Activated T-helper 2 cell treated with anti-CD3 and anti-CD28 coated beads, Interferon-gamma antibody, Interleukin-2, Interleukin-4, amounts not matched to agents 10 μg/mL and 5 μg/mL and 100 μg/mL, durations not matched to agents 14 hours and 24 hours and 36 hours (primary cell): Measurements from ENCODE around the gene ANKRD39. TPM values are rescaled to one million over a fixed set of nuclear protein-coding genes. Genes with fewer than 3 reads are reported as not detected.

Experiments used
- DNase-seq: peaks from one replicate; pipeline ENCODE4 v3.0.0; 2021; ENCODE audit warnings: low spot score
- H3K27ac Mint-ChIP-seq: one replicate; pipeline ENCODE4 v1.8.0; 2021; ENCODE audit warnings: mixed read lengths
- H3K27me3 Mint-ChIP-seq: one replicate; pipeline ENCODE4 v1.8.0; 2021; ENCODE audit warnings: low read depth, mixed read lengths
- H3K36me3 Mint-ChIP-seq: one replicate; pipeline ENCODE4 v1.8.0; 2021; ENCODE audit warnings: low read depth, mixed read lengths
- H3K4me1 Mint-ChIP-seq: one replicate; pipeline ENCODE4 v1.8.0; 2021; ENCODE audit warnings: low read depth, mixed read lengths
- H3K4me3 Mint-ChIP-seq: one replicate; pipeline ENCODE4 v1.8.0; 2021; ENCODE audit warnings: low read depth, mild to moderate bottlenecking, moderate library complexity, mixed read lengths
- H3K9me3 Mint-ChIP-seq: one replicate; pipeline ENCODE4 v1.8.0; 2021; ENCODE audit warnings: mixed read lengths
- intact Hi-C: fragments of 100-400 bp; cut with micrococcal nuclease; formaldehyde crosslinking; loops from one replicate; pipeline ENCODE4 v1.15.1; 2023
- total RNA-seq: library from RNA; stranded (reverse); gene quantifications from 2 replicates; pipeline ENCODE4 v1.2.3, GENCODE V29; 2022

Gene ANKRD39
- total RNA-seq, 1 donor from 2014 or later = 39.2 TPM

DNA sequence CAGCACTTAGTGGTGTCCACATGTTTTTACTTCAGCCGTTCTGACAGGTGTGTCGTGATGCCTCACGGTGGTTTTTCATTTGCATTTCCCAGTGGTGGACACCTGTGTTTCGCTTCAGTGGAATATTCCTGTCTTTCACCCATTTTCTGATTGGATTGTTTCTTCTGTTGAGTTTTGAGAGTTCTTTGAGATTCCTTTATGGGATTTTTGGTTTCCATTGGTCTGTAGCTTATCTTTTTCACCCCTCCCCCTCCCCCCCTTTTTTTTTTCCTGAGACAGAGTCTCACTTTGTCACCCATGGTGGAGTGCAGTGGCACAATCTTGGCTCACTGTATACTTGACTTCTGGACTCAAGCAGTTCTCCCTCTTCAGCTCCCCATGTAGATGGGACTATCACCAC is 22.0 kb downstream of the ANKRD39 start:
- Mint-ChIP-seq H3K36me3 (peaks cover 61% of the 10 kb centered on the region), H3K9me3 (no peaks in the 10 kb centered on the region), H3K4me1 (peaks cover 5% of the 10 kb centered on the region), H3K4me3 (no peak overlapping the region), H3K27ac (no peak overlapping the region), H3K27me3 (no peaks in the 10 kb centered on the region)
- intact Hi-C loops = no loop called here
- no peak for DNase-seq

DNA sequence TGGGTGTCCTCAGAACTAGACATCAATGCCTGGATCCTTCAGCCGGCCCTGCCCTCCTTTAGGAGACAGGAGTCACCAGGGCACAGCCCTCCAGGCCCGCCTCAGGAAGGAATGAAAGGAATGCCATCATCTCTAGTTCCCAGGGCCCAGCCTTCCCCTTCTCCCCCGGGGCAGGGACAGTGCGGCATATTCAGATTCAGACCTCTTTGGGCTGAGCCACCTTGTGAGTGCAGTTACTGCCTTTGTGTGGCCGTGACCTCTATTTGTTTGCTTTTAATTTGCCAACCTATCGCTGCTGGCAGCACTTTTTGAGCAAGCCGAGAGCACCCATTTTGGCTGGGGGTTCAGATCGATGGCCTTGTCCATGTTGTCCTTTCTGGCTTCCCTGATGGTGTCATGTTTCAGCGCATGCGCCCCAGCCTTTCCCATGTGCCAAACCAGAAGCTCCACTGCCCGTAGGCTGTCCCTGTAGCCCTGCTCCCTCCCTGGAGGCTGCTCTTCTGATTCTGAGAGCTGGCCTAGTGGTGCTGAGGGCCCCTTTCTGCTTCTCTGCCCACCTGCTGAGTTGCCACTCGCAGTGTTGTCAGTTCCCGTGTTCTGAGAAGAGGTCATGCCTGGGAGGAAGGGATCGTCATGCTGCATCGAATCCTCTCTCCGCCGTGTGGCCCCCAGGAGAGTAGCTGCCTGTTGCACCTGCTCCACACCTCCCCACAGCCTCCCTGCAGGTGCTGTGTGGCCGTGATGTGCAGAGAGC is 24.9 kb downstream of the ANKRD39 start:
- Mint-ChIP-seq H3K36me3 (peaks cover 70% of the 10 kb centered on the region), H3K4me3 (no peak overlapping the region), H3K9me3 (no peaks in the 10 kb centered on the region), H3K27me3 (no peaks in the 10 kb centered on the region), H3K27ac (no peak overlapping the region), H3K4me1 (no peaks in the 10 kb centered on the region)
- intact Hi-C loops = no loop called here
- no peak for DNase-seq

DNA sequence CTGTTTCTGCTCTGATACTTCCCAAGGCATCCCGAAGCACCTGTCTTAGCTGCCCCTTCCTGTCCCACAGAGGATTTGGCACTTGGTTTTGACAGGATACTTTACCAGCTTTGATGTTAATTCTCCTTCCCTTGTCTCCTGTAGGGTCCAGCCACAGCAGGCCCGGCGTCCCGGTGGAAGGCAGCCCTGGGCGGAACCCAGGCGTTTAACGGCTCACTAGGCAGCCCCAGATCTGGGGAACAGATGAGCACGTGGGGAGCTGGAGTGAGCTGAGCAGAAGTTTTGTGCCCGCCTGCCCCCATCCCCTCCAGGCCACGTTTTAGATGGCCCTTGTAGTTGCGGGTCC is 25.4 kb downstream of the ANKRD39 start:
- H3K36me3 Mint-ChIP-seq = peaks cover 74% of the 10 kb centered on the region
- intact Hi-C loops = no loop called here
- H3K4me3 Mint-ChIP-seq = no peak overlapping the region
- no peak overlapping the region for H3K27ac Mint-ChIP-seq
- DNase-seq = no peak
- H3K9me3 Mint-ChIP-seq = no peaks in the 10 kb centered on the region
- H3K27me3 Mint-ChIP-seq = no peaks in the 10 kb centered on the region
- H3K4me1 Mint-ChIP-seq = no peaks in the 10 kb centered on the region

DNA sequence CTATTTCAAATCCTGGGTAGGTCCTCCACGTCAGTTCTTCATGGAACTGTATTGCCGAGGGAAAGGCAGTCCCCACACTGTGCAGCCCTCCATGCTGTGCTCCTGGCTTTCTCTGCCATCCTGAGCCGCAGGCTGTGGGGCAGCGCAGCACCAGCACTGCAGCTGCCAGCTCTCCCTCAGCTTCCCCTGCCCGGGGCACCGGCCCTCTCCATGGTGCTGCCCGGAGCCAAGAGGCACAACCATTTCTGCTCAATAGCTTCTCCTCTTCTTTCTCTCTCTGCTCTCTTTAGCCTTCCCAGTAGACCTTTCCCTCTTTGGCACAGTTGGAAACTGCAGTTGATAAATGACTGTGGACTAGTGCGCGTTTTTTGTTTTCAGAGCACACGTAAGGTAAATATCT is 26.1 kb downstream of the ANKRD39 start:
- intact Hi-C loops = no loop called here

DNA sequence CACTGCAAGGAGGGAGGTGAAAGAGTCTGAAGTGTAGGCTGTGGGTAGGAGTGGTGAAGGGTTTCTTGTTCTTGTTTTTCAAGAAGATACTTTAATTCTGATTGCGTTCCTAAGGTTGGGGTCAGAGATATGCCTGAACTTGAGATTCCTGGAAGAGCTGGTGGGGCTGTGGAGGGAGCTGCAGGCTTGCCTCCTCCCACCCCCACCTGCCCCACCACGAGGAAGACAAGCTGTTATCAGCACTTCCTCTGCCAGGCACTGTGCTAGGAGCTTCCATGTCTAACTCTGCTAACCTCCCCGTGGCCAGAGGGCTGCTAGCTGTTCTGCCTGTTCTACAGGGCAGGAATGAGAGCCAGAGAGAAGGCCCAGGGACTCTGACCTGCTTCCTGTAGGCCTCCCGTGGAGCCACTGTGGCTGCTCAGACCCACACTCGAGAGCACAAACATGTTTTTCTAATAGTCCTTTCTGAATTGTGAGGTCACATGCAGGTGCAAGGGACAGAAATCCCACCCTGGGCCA is 27.7 kb downstream of the ANKRD39 start:
- no peak overlapping the region for H3K27ac Mint-ChIP-seq
- peaks cover 73% of the 10 kb centered on the region for H3K36me3 Mint-ChIP-seq
- intact Hi-C loops = no loop called here

More for the DNA sequence above, 26.1 kb downstream of the ANKRD39 start:
- H3K27me3 Mint-ChIP-seq = no peaks in the 10 kb centered on the region
- H3K36me3 Mint-ChIP-seq = peaks cover 75% of the 10 kb centered on the region
- no peak overlapping the region for H3K4me3 Mint-ChIP-seq
- DNase-seq = no peak
- no peaks in the 10 kb centered on the region for H3K9me3 Mint-ChIP-seq
- no peak overlapping the region for H3K27ac Mint-ChIP-seq
- no peaks in the 10 kb centered on the region for H3K4me1 Mint-ChIP-seq

DNA sequence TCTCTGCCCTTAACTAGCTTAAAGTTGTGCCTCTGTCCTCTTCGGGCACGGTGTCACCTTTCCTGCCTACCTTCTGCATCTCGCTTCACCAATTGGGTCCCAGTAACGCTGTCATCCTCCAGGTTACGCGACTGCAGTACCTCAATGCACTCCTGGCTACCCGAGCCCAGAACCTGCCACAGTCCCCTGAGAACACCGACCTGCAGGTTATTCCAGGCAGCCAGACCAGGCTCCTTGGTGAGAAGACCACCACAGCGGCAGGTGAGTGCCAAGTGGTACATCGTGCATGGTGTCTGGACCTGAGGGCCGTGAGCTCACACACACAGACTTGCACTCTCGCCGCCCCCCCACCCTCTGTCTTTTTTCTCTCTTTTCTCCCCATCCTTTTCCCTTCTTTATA is 28.9 kb downstream of the ANKRD39 start:
- Mint-ChIP-seq H3K36me3 (peaks cover 64% of the 10 kb centered on the region), H3K27ac (no peak overlapping the region), H3K4me1 (no peaks in the 10 kb centered on the region), H3K4me3 (no peak overlapping the region), H3K27me3 (no peaks in the 10 kb centered on the region), H3K9me3 (no peaks in the 10 kb centered on the region)
- intact Hi-C loops = no loop called here
- DNase-seq = no peak

More for the DNA sequence above, 27.7 kb downstream of the ANKRD39 start:
- H3K9me3 Mint-ChIP-seq = no peaks in the 10 kb centered on the region
- H3K4me1 Mint-ChIP-seq = no peaks in the 10 kb centered on the region
- DNase-seq = no peak
- H3K4me3 Mint-ChIP-seq = no peak overlapping the region
- no peaks in the 10 kb centered on the region for H3K27me3 Mint-ChIP-seq

DNA sequence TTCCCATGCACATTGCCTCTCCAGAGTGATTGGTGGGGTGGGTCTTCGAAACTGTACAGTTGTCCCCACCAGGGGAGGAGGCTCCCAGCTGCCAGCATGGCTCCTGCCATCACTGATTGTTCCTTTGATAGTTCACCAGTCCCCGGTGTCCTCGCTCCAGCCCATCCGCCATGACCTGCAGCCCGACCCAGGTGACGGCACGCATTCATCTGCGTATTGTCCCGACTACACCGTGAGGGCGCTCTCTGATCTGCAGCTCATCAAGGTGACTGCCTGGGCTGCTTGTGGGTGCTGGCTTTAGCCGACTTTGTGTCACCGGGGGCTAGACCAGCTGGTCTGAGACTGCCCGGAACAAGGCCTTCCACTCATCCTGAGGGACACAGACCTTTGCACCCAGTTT is 29.4 kb downstream of the ANKRD39 start:
- H3K4me1 Mint-ChIP-seq = no peaks in the 10 kb centered on the region
- H3K9me3 Mint-ChIP-seq = no peaks in the 10 kb centered on the region
- no peak for DNase-seq
- H3K36me3 Mint-ChIP-seq = peaks cover 63% of the 10 kb centered on the region
- H3K4me3 Mint-ChIP-seq = no peak overlapping the region
- intact Hi-C loops = no loop called here
- no peaks in the 10 kb centered on the region for H3K27me3 Mint-ChIP-seq
- H3K27ac Mint-ChIP-seq = no peak overlapping the region

DNA sequence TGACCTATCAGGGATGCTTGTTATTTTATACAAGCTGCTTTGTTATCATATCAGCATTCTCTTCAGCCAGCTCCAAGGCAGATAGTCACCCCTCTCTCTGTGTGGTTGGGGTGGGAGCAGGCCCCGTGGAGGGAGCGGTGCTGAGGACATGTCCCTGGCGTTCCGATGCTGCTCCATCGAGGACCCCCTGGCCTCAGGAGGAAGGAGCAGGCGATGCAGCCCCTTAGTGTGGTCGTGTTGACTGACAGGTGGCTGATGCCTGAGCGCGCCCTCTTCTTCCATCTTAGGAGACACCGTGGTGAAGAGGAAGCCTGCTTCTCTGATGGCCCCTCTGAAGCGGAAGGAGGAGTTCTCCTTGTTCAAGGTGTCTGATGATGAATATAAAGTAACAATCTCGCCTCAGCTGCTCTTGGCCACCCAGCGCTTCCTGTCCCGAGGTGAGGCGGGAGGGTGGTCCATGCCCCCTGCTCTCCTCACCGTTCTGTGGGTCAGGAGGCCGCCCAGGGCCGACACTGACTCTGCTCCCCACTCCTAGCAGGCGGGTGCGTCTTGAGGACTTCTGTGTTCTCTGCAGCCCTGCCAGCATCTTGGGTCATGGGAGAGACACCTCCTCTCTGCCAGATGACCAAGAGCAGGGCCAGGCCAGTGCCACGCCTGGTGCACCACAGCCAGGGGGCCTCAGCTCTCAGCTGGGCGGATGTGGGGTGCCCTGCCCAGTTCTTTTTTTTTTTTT is 31.1 kb downstream of the ANKRD39 start:
- H3K9me3 Mint-ChIP-seq = no peaks in the 10 kb centered on the region
- H3K27ac Mint-ChIP-seq = no peak overlapping the region
- no peak overlapping the region for H3K4me3 Mint-ChIP-seq
- DNase-seq = no peak
- peaks cover 2% of the 10 kb centered on the region for H3K4me1 Mint-ChIP-seq
- no peaks in the 10 kb centered on the region for H3K27me3 Mint-ChIP-seq
- intact Hi-C loops = no loop called here
- peaks cover 55% of the 10 kb centered on the region for H3K36me3 Mint-ChIP-seq

DNA sequence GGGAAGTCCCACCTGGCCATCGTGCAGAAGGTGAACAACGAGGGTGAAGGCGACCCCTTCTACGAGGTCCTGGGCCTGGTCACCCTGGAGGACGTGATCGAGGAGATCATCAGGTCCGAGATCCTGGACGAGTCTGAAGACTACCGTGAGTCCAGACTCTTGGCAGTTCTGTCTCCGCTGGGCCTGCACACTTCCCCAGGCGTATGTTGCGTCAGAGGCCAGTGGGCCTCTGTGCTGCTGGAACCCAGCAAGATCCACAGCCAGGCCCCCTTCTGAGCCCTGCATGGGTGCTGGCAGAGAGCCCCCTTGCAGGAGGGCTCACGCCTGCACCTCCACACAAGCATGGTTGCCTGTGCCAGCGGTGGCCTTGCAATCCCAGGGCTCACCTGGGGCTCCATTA is 32.8 kb downstream of the ANKRD39 start:
- intact Hi-C loops = no loop called here
- Mint-ChIP-seq H3K9me3 (no peaks in the 10 kb centered on the region), H3K36me3 (peaks cover 54% of the 10 kb centered on the region), H3K27ac (no peak overlapping the region), H3K4me1 (peaks cover 16% of the 10 kb centered on the region), H3K4me3 (no peak overlapping the region), H3K27me3 (no peaks in the 10 kb centered on the region)
- DNase-seq = no peak

DNA sequence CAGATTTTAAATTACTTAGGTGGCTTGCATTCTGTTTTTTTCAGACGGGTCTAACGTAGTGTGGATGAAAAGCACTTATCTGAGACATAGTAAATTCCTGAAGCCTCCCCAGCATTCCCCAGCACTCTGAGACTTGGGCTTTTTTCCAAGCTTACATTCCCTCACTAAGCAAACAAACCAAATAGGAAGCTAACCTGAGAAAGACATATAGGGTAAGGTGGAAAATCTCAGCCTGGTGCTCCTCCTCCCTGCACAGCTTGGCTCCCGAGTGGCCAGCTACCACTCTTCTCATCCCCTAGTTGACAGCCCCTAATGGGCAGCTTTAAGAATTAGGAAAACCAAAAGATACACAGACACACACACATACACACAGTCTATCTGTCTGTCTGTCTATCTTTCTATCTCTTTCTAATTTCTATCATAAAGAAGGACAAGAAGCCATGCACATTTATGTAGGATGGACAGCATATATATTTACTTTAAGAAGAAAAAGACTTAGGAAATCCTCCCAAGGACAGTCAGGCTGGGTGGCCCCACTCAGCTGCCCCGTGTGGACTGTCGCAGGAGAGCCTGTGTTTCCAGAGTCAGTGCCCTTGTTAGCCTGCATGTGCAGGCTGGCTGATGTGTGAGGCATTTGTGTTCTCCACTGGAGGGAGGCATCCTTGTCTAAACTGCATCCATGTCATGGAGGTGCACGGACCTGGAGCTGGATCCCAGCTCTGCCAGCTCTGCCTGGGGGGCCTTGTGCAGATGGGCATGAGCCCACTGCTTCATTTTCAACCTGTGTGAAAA is 33.5 kb downstream of the ANKRD39 start:
- H3K27ac Mint-ChIP-seq = no peak overlapping the region
- DNase-seq = no peak
- intact Hi-C loops = no loop called here
- no peaks in the 10 kb centered on the region for H3K9me3 Mint-ChIP-seq
- H3K4me1 Mint-ChIP-seq = peaks cover 24% of the 10 kb centered on the region
- no peaks in the 10 kb centered on the region for H3K27me3 Mint-ChIP-seq
- no peak overlapping the region for H3K4me3 Mint-ChIP-seq
- peaks cover 55% of the 10 kb centered on the region for H3K36me3 Mint-ChIP-seq

DNA sequence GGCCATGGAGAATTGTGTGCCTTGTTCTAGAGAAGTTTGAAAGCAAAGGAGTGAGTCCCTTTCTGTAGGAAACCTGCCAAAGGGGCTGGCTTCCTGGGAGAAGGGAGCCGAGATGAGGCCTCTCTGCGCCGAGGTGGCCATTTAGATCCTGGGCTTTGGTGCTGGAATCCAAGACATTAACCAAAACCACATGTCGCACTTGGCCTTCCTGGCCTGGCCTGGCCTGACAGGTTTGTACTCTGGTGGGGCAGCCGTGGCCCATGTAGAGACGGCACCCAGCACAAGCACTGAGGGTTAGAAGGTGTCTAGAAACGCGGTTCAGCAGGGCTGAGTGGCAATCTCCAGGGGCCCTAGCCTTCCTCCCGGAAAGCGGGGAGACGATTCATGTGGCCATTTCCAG is 34.6 kb downstream of the ANKRD39 start:
- intact Hi-C loops = no loop called here
- peaks cover 57% of the 10 kb centered on the region for H3K36me3 Mint-ChIP-seq

DNA sequence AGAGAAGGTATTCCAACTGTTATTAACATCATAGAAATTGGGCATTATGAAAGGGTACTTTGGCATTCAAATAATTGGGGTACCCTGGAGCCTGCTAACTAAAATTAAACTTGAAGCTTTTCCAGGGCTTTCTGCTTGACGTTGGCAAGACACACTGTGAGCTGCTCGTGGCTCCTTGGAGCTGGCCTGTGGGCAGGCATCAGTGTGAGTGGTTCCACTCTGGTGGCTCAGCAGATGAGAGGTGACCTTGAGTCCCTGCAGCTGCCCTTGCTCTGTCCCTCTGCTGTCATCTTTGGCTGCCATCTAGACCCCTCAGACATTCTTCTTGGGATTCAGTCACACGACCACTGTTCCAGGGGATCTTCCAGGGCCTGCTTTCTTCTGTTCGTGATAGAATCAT is 35.0 kb downstream of the ANKRD39 start:
- peaks cover 57% of the 10 kb centered on the region for H3K36me3 Mint-ChIP-seq
- H3K9me3 Mint-ChIP-seq = no peaks in the 10 kb centered on the region
- no peaks in the 10 kb centered on the region for H3K27me3 Mint-ChIP-seq
- peaks cover 35% of the 10 kb centered on the region for H3K4me1 Mint-ChIP-seq
- DNase-seq = no peak
- no peak overlapping the region for H3K27ac Mint-ChIP-seq
- H3K4me3 Mint-ChIP-seq = no peak overlapping the region
- intact Hi-C loops = no loop called here

More for the DNA sequence above, 34.6 kb downstream of the ANKRD39 start:
- no peaks in the 10 kb centered on the region for H3K9me3 Mint-ChIP-seq
- H3K4me1 Mint-ChIP-seq = peaks cover 31% of the 10 kb centered on the region
- no peak for DNase-seq
- H3K27ac Mint-ChIP-seq = no peak overlapping the region
- H3K27me3 Mint-ChIP-seq = no peaks in the 10 kb centered on the region
- no peak overlapping the region for H3K4me3 Mint-ChIP-seq
